HEK293T (cell line): ENCODE data around the gene NOTCH2.

ENCODE experiments used
- CTCF ChIA-PET: fragments of 350-600 bp; formaldehyde crosslinking; extraction: SDS; loops from one replicate; lab custom pipeline; 2021; ENCODE audit warnings: antibody characterized with exemption, inconsistent platforms; lab: Yijun Ruan, JAX
- POLR2A ChIA-PET: fragments of 350-600 bp; formaldehyde crosslinking; extraction: SDS; loops from one replicate; lab custom pipeline; 2020; ENCODE audit warnings: antibody characterized with exemption, inconsistent platforms; lab: Yijun Ruan, JAX
- DNase-seq: peaks from one replicate; pipeline ENCODE4 v3.0.0; 2012; ENCODE audit warnings: mixed read lengths; ENCODE audit errors: extremely low spot score
- ARNT ChIP-seq: fragments of 450-650 bp; IDR thresholded peaks from 2 replicates; pipeline ENCODE4 v1.6.1; 2017; ENCODE audit warnings: mild to moderate bottlenecking
- BHLHE40 ChIP-seq: fragments of 450-650 bp; IDR thresholded peaks from 2 replicates; pipeline ENCODE4 v1.6.1; 2016; ENCODE audit warnings: mild to moderate bottlenecking, moderate library complexity, borderline replicate concordance
- CTBP1 ChIP-seq: fragments of 450-650 bp; IDR thresholded peaks from 2 replicates; pipeline ENCODE4 v1.6.1; 2016; ENCODE audit warnings: borderline replicate concordance
- ELF4 ChIP-seq: fragments of 450-650 bp; IDR thresholded peaks from 2 replicates; pipeline ENCODE4 v1.6.1; 2017; ENCODE audit warnings: antibody characterized with exemption
- FOXA1 ChIP-seq: fragments of 450-650 bp; IDR thresholded peaks from 2 replicates; pipeline ENCODE4 v1.6.1; 2016; ENCODE audit warnings: mild to moderate bottlenecking
- FOXK2 ChIP-seq: fragments of 450-650 bp; IDR thresholded peaks from 2 replicates; pipeline ENCODE4 v1.6.1; 2016; ENCODE audit warnings: mild to moderate bottlenecking
- FOXM1 ChIP-seq: fragments of 450-650 bp; IDR thresholded peaks from 2 replicates; pipeline ENCODE4 v1.6.1; 2017; ENCODE audit warnings: mild to moderate bottlenecking, borderline replicate concordance
- HDGF ChIP-seq: fragments of 450-650 bp; IDR thresholded peaks from 2 replicates; pipeline ENCODE4 v1.6.1; 2017; ENCODE audit warnings: antibody characterized with exemption, borderline replicate concordance
- L3MBTL2 ChIP-seq: fragments of 450-650 bp; conservative IDR thresholded peaks from 2 replicates; pipeline ENCODE4 v1.6.1; 2016; ENCODE audit warnings: mild to moderate bottlenecking
- LEF1 ChIP-seq: fragments of 450-650 bp; IDR thresholded peaks from 2 replicates; pipeline ENCODE4 v1.6.1; 2017; ENCODE audit warnings: mild to moderate bottlenecking, borderline replicate concordance
- NFRKB ChIP-seq: fragments of 450-650 bp; IDR thresholded peaks from 2 replicates; pipeline ENCODE4 v1.6.1; 2016; ENCODE audit warnings: mild to moderate bottlenecking, moderate library complexity
- PKNOX1 ChIP-seq: fragments of 450-650 bp; IDR thresholded peaks from 2 replicates; pipeline ENCODE4 v1.6.1; 2016
- SP1 ChIP-seq: fragments of 450-650 bp; IDR thresholded peaks from 2 replicates; pipeline ENCODE4 v1.6.1; 2017
- SUZ12 ChIP-seq: fragments of 450-650 bp; IDR thresholded peaks from 2 replicates; pipeline ENCODE4 v1.6.1; 2016; ENCODE audit warnings: mild to moderate bottlenecking
- TARDBP ChIP-seq: fragments of 450-650 bp; IDR thresholded peaks from 2 replicates; pipeline ENCODE4 v1.6.1; 2016
- ZNF384 ChIP-seq: fragments of 450-650 bp; IDR thresholded peaks from 2 replicates; pipeline ENCODE4 v1.6.1; 2016

NOTCH2 gene

GRCh38 chr1:119954476-119955422 is 114.7 kb downstream of the NOTCH2 start:
- CTCF ChIA-PET, result no interaction called here
- POLR2A ChIA-PET, result no interaction called here
- TF ChIP-seq TARDBP, result no peak
- TF ChIP-seq ZNF384, result no peak
- no peak for TF ChIP-seq CTBP1
- TF ChIP-seq HDGF, result no peak
- TF ChIP-seq PKNOX1, result no peak
- TF ChIP-seq NFRKB, result no peak
- no peak for TF ChIP-seq FOXM1
- no peak for DNase-seq

- TF ChIP-seq BHLHE40 (no peak), ZNF384 (no peak), SUZ12 (no peak), FOXM1 (no peak), FOXA1 (no peak), LEF1 (no peak), FOXK2 (no peak), CTBP1 (no peak), PKNOX1 (no peak), TARDBP (no peak), ARNT (no peak)
- ChIA-PET CTCF (no interaction called here), POLR2A (no interaction called here)
- no peak for DNase-seq
These were observed 116.0 kb downstream of the NOTCH2 start for GRCh38 chr1:119953266-119953998.

- ChIA-PET POLR2A (no interaction called here), CTCF (no interaction called here)
- DNase-seq, result no peak
- TF ChIP-seq FOXM1, result no peak
- no peak for TF ChIP-seq NFRKB
- no peak for TF ChIP-seq L3MBTL2
- TF ChIP-seq HDGF, result no peak
- no peak for TF ChIP-seq BHLHE40
- TF ChIP-seq CTBP1, result no peak
- no peak for TF ChIP-seq SUZ12
- TF ChIP-seq FOXK2, result no peak
- no peak for TF ChIP-seq ARNT
These were observed 117.0 kb downstream of the NOTCH2 start for GRCh38 chr1:119952496-119952895.

- peak; percentile 74 for DNase-seq
- ChIA-PET CTCF (interaction anchor here (0.5 to 1.0 kb wide), 4 partner anchors 20 to 138 kb away, joined by 3 to 8 read pairs (median 4); no protein-coding TSS in a partner anchor), POLR2A (no interaction called here)
- TF ChIP-seq PKNOX1 (peak; percentile 53), FOXM1 (no peak), HDGF (0 out of 2 replicates have a peak, but pooled peaks have one; percentile 78)
These were observed 120.9 kb downstream of the NOTCH2 start for GRCh38 chr1:119948342-119949214.

- ChIA-PET POLR2A (no interaction called here), CTCF (no interaction called here)
- DNase-seq, result no peak
- TF ChIP-seq LEF1 (no peak), ARNT (no peak), BHLHE40 (no peak), SP1 (no peak), L3MBTL2 (no peak), TARDBP (no peak), CTBP1 (no peak), FOXA1 (no peak), ZNF384 (no peak), FOXK2 (no peak), SUZ12 (no peak), ELF4 (no peak), NFRKB (no peak)
These were observed 122.0 kb downstream of the NOTCH2 start for GRCh38 chr1:119947468-119947867.
